Coronary artery (tissue), 2 donors: ENCODE results near the gene BEGAIN.

ENCODE experiments used
- DNase-seq: peaks from one replicate; pipeline ENCODE4 v3.0.0-alpha.2; 2017; ENCODE audit warnings: low spot score
- H3K27ac ChIP-seq, 2 donors: fragments of 200-600 bp; sonication (generic); one replicate each; pipeline ENCODE4 v1.5.1; 2016 to 2019
- H3K4me3 ChIP-seq: fragments of 200-600 bp; sonication (generic); 2 replicates; pipeline ENCODE4 v1.5.1; 2016; ENCODE audit warnings: mild to moderate bottlenecking, moderate library complexity
- TF ChIP-seq, protein P1 (sequence below): fragments of 200-600 bp; sonication (generic); IDR thresholded peaks from one replicate; pipeline ENCODE4 v1.5.1; 2019; ENCODE audit warnings: antibody characterized with exemption

BEGAIN gene

DNA sequence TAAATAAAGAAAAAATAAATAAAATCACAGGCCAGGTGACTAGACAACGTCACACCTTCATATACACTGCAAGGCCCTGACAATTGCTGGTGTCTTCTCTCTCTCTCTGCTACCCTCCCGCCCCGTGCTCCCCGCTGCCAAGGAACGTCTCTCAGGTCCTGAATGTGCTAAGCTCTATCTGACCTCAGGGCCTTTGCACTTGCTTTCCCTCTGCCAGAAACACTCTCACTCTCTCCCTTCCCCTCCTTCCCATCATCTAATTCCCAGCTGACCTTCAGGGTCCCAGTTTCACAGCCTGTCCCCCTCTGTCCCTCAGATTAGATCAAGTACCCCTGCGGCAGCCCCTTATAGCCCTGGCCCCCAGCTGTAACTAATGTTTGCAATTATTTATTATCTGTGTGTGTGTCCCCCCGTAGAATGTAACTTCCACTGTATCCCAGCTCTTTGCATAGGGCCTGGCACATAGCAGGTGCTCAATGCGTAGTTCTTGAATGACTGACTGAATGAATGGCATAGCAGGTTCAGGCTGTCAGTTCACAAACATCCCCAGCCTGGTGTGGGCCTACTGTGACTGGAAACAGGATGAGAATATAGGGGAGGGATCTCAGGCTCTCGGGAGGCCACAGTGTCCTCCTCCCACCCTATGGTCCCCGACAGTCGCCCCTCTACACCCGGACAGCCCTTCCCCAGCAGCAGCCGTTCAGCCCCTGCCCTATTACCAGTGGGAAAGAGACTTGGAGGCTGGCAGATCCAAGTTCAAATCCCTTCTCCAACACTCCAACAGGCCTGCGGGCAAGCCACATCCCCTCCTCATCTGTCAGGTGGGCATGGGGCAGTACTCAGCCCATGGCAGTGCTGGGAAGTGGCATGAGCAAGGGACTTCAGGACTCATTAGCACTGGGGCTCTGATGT is 6.6 kb downstream of the BEGAIN start:
- Histone ChIP-seq H3K27ac (no peak overlapping the region), H3K4me3 (no peak overlapping the region)
- no peak for DNase-seq
- TF ChIP-seq, protein P1, sequence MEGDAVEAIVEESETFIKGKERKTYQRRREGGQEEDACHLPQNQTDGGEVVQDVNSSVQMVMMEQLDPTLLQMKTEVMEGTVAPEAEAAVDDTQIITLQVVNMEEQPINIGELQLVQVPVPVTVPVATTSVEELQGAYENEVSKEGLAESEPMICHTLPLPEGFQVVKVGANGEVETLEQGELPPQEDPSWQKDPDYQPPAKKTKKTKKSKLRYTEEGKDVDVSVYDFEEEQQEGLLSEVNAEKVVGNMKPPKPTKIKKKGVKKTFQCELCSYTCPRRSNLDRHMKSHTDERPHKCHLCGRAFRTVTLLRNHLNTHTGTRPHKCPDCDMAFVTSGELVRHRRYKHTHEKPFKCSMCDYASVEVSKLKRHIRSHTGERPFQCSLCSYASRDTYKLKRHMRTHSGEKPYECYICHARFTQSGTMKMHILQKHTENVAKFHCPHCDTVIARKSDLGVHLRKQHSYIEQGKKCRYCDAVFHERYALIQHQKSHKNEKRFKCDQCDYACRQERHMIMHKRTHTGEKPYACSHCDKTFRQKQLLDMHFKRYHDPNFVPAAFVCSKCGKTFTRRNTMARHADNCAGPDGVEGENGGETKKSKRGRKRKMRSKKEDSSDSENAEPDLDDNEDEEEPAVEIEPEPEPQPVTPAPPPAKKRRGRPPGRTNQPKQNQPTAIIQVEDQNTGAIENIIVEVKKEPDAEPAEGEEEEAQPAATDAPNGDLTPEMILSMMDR, result no peak

DNA sequence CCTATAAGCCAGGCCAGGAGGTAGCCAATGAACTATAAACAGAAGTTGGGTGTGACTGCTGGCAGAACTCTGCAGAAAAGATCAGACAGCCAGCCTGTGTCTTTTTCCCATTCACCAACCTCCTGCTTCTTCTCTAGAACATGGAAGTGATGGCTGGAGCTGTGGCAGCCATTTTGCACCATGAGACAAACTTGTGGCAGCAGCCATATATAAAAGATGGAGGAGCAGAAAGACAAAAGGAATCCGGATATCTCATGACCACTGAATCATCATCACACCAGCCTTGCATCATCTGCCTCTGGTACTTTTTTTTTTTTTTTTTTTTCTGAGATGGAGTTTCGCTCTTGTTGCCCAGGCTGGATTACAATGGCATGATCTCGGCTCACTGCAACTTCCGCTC is 8.7 kb downstream of the BEGAIN start:
- no peak for DNase-seq
- TF ChIP-seq, protein P1, result no peak
- Histone ChIP-seq H3K4me3 (no peak overlapping the region), H3K27ac (no peak overlapping the region)

DNA sequence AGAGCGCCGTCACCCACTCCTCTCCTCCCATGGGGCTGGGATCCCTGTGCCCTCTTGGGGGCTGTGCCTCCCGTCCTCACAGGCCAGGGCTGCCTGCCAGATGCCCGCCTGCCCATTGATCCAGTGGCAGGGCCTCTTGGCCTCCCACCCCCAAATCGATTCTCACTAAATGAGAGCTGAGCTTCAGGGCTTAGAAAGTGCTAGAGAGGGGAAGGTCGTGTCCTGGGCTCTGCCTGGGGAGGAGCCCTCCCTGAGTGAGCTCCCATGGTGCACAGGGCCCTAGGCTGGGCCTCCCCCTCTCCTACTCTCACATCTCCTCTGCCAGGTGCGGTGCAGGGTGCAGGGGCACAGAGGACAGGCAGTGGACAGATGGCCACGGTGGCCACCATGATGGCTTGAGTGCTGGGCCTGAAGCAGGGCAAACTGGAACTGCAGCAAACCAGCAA is 9.2 kb downstream of the BEGAIN start:
- Histone ChIP-seq H3K27ac (no peak overlapping the region), H3K4me3 (no peak overlapping the region)
- TF ChIP-seq, protein P1, result no peak
- DNase-seq, result no peak

DNA sequence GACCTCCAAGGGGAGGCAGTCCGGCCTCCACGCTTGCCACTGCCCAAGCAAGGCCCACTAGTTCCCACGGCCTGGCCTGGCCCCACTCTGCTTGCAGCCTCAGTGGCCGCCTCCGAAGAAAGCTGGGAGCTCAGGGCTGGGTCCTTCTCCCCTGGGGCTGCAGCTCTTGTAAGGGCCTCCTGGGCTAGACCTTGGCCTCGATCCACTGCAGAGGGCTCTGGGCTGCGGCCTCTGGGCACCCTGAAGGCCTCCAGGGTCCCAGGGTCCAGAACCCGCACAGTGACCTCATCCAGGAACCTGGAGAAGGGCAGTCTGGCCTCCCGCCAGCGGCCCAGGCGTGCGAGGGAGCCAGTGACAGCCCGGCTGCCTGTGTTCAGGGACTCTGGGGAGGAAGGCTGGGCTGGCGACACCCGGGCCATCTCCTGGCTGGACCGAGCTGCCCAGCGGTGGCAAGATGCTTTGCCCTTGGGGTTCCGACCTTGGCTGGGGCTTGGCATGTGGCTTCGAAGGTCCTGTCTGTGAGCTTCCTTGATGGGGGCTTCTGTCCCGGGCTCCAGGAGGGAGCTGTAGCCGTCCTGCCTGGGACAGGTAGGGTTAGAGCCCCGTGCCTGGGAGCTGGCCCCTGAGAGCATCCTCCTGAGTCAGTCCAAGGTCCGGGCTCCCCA is 9.8 kb downstream of the BEGAIN start:
- no peak overlapping the region for H3K27ac ChIP-seq
- no peak for DNase-seq
- no peak overlapping the region for H3K4me3 ChIP-seq
- TF ChIP-seq, protein P1, result no peak

DNA sequence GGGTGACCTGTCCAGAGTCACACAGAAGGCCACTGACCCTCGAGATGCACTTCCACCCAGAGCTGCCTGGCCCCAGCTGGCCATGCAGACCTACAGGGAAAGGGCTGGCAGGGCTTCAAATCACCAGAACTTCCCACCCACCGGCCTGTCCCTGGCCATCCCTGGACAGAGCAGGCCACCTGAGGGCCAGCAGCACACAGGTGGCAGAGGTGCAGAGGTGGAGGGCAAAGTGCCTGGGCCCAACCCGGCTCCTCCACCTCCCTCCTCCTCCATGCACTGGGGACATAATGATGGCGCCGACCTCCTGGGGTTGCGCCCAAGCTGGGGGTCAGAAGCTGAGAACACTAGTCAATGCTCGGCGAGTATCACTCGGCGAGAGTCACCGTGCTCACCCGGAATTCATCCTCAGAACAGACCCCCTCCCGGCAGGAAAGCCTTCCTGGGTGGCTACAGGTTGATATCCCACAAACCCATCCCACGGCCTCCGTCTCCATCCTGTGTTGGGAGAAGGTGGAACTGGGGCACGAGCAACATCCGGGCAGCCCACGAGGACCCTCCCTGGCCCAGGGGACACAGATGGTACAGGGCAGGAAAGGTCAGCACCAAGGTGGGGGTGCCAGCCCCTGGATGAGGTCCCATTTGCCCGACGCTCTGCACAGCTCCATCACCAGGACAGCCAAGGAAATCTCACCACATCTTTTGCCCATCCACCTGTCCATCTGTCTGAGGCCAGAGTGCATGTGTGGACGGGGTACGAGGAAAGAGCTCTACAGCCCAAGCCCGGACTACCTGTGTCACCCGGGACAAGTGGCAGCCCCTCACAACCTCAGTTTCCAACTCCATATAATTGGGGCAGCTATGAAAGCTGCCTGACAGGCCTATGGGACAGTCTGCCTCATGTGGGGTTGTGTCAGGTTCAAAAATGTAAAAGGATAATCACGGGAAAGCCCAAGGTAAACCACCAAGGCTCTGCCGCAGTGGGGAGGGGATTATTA is 10.8 kb downstream of the BEGAIN start:
- Histone ChIP-seq H3K4me3 (no peak overlapping the region), H3K27ac (no peak overlapping the region)
- DNase-seq, result no peak
- TF ChIP-seq, protein P1, result no peak

DNA sequence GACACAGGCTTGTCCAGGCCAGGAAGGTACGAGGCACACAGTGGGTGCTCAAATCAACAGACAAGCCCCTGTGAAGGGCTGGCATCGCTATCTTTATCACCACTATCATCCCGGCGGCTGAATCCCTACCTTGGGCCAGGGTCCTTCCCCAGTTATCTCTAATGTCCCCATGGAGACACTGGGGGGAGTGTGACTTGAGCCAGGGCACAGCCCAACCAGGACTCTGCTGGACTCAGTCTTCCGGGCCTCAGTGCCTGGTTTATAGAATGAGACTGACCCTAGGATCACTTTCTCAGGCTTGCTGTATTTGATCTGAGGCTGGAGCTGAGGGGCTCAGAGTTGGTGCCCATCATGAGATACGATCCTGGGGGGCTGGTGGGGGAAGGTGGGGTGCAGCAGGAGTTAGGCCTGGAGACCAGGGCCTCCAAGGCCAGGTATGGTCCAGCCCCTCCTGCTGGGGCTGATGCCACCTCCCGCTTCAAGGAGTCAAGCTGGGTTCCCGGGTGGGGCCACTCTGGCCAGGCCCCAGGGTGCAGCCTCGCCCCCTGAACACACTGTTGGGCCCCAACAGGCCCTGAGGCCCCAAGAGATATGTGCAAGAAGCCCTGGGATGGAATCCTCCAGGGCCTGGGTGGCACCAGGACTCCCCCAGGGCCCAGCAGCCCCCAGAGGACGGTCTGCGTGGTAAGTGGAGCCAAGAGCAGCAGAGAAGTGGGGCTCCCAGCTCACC is 11.8 kb downstream of the BEGAIN start:
- no peak overlapping the region for H3K27ac ChIP-seq
- no peak overlapping the region for H3K4me3 ChIP-seq
- DNase-seq, result no peak
- TF ChIP-seq, protein P1, result no peak
